Measurements from ENCODE around the gene TBC1D1.

- TF ChIP-seq, protein P1, sequence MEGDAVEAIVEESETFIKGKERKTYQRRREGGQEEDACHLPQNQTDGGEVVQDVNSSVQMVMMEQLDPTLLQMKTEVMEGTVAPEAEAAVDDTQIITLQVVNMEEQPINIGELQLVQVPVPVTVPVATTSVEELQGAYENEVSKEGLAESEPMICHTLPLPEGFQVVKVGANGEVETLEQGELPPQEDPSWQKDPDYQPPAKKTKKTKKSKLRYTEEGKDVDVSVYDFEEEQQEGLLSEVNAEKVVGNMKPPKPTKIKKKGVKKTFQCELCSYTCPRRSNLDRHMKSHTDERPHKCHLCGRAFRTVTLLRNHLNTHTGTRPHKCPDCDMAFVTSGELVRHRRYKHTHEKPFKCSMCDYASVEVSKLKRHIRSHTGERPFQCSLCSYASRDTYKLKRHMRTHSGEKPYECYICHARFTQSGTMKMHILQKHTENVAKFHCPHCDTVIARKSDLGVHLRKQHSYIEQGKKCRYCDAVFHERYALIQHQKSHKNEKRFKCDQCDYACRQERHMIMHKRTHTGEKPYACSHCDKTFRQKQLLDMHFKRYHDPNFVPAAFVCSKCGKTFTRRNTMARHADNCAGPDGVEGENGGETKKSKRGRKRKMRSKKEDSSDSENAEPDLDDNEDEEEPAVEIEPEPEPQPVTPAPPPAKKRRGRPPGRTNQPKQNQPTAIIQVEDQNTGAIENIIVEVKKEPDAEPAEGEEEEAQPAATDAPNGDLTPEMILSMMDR (IDR thresholded peaks at IDR 0.05; ENCODE audit: low read length) = no peak
- no peak for TF ChIP-seq EZH2 (IDR thresholded peaks at IDR 0.05; ENCODE audit: borderline replicate concordance, low read length)
Observed at GRCh38 chr4:38075370-38076152, 184.7 kb downstream of the TBC1D1 start.
